GM21360 (cell line): ENCODE results near the gene RBM10.

Experiments
- ATAC-seq: cut with Tn5 transposase; IDR thresholded peaks from one replicate; pipeline ENCODE4 v1.9.1; 2021; ENCODE audit warnings: mild to moderate bottlenecking, moderate library complexity; ENCODE audit not compliant: unreplicated experiment

The RBM10 gene

GRCh38 chrX:47146936-47147859 is 2.2 kb downstream of the RBM10 start:
- no peak for ATAC-seq

DNA sequence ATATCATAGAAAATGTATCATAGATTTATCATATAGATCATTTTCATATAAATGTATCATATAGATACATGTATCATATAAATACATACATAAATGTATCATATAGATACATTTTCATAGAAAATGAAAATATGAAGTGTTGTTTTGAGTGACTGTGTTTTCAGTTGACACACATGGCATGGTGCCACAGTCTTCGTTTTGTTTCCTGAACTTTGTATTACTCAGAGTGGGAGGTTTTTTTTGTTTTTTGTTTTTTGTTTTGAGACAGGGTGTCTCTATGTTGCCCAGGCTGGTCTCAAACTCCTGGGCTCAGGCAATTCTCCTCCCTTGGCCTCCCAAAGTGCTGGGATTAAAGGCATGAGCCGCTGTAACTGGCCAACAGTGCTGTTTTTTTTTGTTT is 3.9 kb downstream of the RBM10 start:
- ATAC-seq: no peak

GRCh38 chrX:47151435-47151834 is 6.4 kb downstream of the RBM10 start:
- no peak for ATAC-seq

DNA sequence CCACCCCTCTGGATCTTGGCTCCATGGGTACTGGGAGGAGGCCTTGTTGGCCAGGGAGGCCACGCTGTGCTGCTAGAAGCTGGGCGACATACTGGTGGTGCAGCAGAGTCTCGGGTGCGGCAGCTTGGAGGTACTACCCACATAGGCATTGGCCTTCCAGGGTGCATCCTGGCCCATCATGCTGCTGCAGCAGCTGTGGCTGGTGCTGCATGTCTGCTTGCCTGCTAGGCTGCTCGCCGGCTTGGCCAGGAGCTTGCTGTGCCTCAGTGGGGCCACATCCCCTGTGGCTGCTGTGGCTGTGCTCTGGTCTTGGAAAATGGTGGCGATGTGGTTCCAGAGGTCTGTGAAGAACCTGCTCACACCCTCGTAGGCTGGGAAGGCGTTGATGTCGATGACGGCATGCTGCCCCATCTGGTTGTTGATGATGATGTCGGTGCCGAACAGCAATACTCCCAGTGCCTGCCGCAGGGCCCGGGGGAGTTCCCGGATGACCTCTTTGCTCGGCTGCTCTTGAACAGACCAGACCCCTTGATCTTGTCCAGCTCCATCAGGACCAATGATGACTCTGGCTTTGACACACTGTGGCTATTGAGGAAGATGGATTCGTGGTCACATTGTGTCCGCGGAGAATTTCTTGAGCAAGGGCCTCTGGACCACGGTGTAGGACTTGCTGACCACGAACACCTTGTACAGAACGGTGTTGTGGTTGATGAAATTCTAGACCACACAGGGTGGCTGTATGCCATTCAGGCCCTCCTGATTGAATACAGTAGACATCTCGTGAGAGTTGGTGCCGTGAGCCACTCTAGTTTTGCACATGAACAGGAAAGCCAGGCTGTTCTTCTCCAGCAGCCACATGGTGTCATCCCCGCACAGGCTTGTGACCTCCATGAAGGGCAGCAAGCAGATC is 11.8 kb downstream of the RBM10 start:
- ATAC-seq: no peak

GRCh38 chrX:47158131-47158530 is 13.1 kb downstream of the RBM10 start:
- ATAC-seq: no peak

DNA sequence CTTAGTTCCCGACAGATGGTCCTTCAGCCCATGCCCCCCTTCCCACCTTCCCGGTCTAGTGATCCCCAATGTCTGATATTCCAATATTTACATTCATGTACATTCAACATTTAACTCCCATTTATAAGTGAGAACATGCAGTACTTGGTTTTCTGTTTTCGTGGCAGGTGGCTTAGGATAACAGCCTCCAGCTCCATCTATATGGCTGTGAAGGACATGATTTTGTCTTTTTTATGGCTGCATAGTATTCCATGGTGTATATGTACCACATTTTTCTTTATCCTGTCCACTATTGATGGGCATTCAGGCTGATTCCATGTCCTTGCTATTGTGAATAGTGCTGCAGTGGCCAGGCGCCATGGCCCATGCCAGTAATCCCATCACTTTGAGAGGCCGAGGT is 13.8 kb downstream of the RBM10 start:
- ATAC-seq: no peak

GRCh38 chrX:47160781-47161180 is 15.8 kb downstream of the RBM10 start:
- ATAC-seq: no peak

- no peak for ATAC-seq
Measured at GRCh38 chrX:47162927-47163583, 18.0 kb downstream of the RBM10 start.

DNA sequence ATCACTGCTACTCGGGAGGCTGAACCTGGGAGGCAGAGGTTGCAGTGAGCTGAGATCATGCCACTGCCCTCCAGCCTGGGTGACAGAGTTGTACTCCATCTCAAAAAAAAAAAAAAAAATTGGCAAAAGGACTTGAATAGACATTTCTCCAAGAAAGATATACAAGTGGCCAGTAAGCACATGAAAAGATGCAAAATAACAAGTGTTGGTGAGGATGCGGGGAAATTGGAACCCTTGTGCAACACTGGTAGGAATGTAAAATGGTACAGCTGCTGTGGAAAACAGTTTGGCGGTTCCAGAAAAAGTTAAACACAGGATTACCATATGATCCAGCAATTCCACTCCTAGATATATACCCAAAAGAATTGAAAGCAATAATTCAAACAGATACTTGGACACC is 19.4 kb downstream of the RBM10 start:
- no peak for ATAC-seq

DNA sequence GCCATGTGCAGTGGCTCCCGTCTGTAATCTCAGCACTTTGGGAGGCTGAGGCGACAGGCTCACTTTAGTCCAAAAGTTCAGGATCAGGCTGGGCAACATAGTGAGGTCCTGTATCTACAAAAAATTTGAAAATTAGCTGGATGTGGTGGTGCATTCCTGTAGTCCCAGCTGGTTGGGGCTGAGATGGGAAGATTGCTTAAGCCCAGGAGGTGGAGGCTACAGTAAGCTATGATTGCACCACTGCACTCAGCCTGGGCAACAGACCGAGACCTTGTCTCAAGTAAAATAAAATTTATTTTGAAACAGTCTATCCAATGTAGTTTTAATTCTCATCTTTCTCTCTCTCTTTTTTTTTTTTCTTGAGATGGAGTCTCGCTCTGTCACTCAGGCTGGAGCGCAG is 21.1 kb downstream of the RBM10 start:
- no peak for ATAC-seq

DNA sequence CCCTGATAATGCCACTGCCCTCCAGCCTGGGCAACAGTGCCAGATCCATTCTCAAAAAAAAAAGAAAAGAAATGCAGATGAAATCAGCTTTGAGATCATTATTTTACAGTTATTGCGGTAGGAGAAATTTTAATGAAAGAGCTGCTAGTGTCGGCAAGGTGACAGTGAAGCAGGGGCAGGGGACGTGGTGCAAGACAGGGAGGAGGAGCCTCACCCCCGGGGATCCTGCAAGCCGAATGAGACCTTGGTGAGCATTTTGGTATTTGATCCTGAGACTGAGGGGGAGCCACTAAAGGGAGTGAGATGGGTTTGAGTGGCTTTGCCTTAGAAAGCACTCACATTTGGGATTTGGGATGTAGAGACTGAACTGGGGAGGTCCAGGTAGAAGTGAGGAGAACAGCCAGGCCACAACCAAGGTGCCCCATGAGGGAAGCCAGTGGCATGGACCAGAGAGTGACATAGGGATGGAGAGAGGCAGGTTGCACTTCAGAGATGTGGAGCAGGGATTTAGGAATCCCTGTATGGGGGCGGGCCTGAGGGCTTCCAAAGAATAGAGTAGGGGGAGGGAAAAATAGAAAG is 23.6 kb downstream of the RBM10 start:
- ATAC-seq: no peak

DNA sequence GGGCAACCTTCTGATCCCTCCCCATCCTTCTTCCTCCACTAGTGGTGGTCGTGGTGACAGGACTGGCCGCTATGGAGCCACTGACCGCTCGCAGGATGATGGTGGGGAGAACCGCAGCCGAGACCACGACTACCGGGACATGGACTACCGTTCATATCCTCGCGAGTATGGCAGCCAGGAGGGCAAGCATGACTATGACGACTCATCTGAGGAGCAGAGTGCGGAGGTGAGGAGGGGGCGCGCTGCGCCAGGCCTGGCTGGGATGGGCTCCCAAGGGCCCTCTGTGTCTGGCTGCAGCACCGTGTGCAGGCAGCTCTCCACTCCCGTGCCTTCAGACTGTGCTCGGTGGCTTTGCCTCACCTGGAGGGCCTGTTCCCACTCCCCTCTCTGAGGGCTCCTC is 24.3 kb downstream of the RBM10 start:
- ATAC-seq: no peak

GRCh38 chrX:47169726-47170515 is 24.9 kb downstream of the RBM10 start:
- no peak for ATAC-seq

- ATAC-seq: no peak
Measured at GRCh38 chrX:47170861-47171692, 26.1 kb downstream of the RBM10 start.

- no peak for ATAC-seq
Measured at GRCh38 chrX:47171996-47172395, 27.0 kb downstream of the RBM10 start.

DNA sequence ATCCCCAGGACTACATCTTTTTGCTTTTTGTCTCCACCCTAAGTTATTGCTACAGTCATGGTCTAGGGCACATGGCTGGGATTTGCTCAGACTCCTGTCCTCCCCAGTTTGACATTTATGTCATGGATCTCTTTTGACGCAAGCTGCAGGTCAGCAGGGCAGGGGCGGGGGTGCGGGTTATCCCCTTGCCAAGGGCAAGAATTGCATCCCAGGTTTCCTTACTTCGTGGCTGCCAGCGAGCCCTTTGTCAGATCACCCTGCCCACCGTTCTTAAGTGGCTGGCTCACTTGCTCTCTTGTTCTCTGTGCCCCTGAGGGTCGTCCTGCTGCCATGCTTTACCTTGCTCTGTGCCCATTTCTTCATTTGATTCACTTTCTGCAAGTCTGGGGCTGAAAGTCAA is 27.5 kb downstream of the RBM10 start:
- ATAC-seq: no peak

GRCh38 chrX:47172971-47173792 is 28.2 kb downstream of the RBM10 start:
- no peak for ATAC-seq

DNA sequence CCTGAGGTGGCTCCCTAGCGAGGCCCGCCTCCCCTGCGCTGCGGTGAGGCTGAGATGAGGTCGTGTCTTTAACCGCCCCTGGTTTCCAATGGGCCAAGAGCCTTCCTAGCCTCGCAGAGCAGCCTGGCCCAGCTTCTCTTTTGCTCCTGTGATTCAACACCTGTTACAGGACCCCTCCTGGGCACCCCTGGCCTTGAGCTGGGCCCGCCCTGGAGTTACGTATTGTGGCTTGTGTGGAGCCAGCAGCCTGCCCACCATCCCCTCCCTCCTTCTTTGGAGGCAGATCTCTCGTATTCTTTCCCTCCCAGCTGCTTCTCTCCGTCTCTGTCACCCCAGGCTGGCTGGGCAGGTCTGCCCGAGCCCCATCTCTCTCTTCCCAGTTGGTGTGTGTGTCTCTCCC is 29.4 kb downstream of the RBM10 start:
- ATAC-seq: no peak
